ENCODE data around the gene NGEF. TPM values are rescaled to one million over a fixed set of nuclear protein-coding genes. Genes with fewer than 3 reads are reported as not detected.

NGEF gene
- total RNA-seq, 1 donor from 2014 or later = 0.16 TPM

DNA sequence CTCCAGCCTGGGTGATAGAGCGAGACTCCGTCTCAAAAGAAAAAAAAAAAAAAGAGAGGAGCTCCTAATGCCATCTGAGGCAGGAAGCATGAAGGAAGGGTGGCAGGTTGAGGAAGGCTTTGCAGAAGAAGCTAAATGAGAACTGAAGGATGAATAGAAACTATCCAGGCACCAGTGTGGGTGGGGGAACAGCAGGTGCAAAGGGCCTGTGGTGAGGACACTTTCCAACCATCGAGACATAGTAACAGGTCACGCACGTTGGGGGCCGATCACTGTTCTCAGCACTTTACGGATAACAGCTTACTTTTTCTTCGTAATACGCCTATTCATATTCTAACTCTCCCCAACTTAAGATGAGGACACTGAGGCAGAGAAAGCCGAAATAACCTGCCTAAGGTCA, 58.4 kb downstream of the NGEF start:
- Mint-ChIP-seq H3K4me1 (ENCODE audit: low read depth, unreplicated experiment) (peaks cover 1% of the 10 kb centered on the region), H3K27me3 (ENCODE audit: low read depth, unreplicated experiment) (peaks cover 37% of the 10 kb centered on the region), H3K27ac (ENCODE audit: unreplicated experiment) (no peak overlapping the region), H3K36me3 (ENCODE audit: low read depth, unreplicated experiment) (no peaks in the 10 kb centered on the region), H3K9me3 (ENCODE audit: unreplicated experiment) (peaks cover 5% of the 10 kb centered on the region), H3K4me3 (ENCODE audit: unreplicated experiment) (no peak overlapping the region)
- Histone ChIP-seq H3K9ac (ENCODE audit: low read length) (no peak overlapping the region), H2AFZ (ENCODE audit: low read depth, low read length) (no peak overlapping the region), H3K4me3 (ENCODE audit: insufficient read depth, low read depth, low read length) (no peak overlapping the region), H3K9me3 (ENCODE audit: insufficient read depth, low read depth, low read length) (no peaks in the 10 kb centered on the region), H3K4me2 (ENCODE audit: low read length) (no peak overlapping the region), H3K27ac (ENCODE audit: low read depth, low read length) (no peak overlapping the region), H3K4me1 (ENCODE audit: insufficient read depth, low read length) (no peaks in the 10 kb centered on the region), H4K20me1 (ENCODE audit: insufficient read depth, low read length) (no peaks in the 10 kb centered on the region), H3K27me3 (ENCODE audit: insufficient read depth, low read length) (peaks cover 8% of the 10 kb centered on the region), H3K36me3 (ENCODE audit: insufficient read depth, low read length) (no peaks in the 10 kb centered on the region), H3K79me2 (ENCODE audit: insufficient read depth, low read length) (no peaks in the 10 kb centered on the region)
- DNase-seq (ENCODE audit: low read depth) (no peak), FAIRE-seq (no peak)
- TF ChIP-seq EZH2 (IDR thresholded peaks at IDR 0.05; ENCODE audit: insufficient read depth, low read length) = no peak
- TF ChIP-seq, protein P1, sequence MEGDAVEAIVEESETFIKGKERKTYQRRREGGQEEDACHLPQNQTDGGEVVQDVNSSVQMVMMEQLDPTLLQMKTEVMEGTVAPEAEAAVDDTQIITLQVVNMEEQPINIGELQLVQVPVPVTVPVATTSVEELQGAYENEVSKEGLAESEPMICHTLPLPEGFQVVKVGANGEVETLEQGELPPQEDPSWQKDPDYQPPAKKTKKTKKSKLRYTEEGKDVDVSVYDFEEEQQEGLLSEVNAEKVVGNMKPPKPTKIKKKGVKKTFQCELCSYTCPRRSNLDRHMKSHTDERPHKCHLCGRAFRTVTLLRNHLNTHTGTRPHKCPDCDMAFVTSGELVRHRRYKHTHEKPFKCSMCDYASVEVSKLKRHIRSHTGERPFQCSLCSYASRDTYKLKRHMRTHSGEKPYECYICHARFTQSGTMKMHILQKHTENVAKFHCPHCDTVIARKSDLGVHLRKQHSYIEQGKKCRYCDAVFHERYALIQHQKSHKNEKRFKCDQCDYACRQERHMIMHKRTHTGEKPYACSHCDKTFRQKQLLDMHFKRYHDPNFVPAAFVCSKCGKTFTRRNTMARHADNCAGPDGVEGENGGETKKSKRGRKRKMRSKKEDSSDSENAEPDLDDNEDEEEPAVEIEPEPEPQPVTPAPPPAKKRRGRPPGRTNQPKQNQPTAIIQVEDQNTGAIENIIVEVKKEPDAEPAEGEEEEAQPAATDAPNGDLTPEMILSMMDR (IDR thresholded peaks at IDR 0.05; ENCODE audit: insufficient read depth, low read depth, low read length) = no peak

DNA sequence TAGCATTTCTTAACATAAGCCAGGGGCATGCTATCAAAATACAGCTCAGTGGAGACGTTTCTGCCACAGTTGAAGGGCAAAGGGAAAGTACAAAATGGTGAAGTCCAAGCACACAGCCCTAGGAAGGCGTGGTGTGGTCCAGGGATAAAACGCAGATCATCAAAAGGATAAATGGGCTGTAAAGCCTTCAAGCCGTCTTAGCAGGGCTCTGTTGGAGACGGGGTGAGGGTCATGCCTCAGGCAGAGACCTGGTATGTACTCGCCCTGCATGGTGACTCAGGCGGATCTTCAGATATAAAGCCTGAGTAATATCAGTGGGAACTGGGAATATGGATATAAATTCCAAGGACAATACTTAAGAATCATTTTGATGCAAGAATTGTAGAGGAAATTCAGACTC, 61.2 kb downstream of the NGEF start:
- Histone ChIP-seq H2AFZ (ENCODE audit: low read depth, low read length) (no peak overlapping the region), H3K4me1 (ENCODE audit: insufficient read depth, low read length) (no peaks in the 10 kb centered on the region), H3K27me3 (ENCODE audit: insufficient read depth, low read length) (peaks cover 8% of the 10 kb centered on the region), H3K27ac (ENCODE audit: low read depth, low read length) (no peak overlapping the region), H3K4me3 (ENCODE audit: insufficient read depth, low read depth, low read length) (no peak overlapping the region), H3K36me3 (ENCODE audit: insufficient read depth, low read length) (no peaks in the 10 kb centered on the region), H3K9me3 (ENCODE audit: insufficient read depth, low read depth, low read length) (no peaks in the 10 kb centered on the region), H3K79me2 (ENCODE audit: insufficient read depth, low read length) (no peaks in the 10 kb centered on the region), H3K4me2 (ENCODE audit: low read length) (no peak overlapping the region), H3K9ac (ENCODE audit: low read length) (no peak overlapping the region), H4K20me1 (ENCODE audit: insufficient read depth, low read length) (no peaks in the 10 kb centered on the region)
- no peak for TF ChIP-seq EZH2 (IDR thresholded peaks at IDR 0.05; ENCODE audit: insufficient read depth, low read length)
- TF ChIP-seq, protein P1 (IDR thresholded peaks at IDR 0.05; ENCODE audit: insufficient read depth, low read depth, low read length) = no peak
- H3K27ac Mint-ChIP-seq (ENCODE audit: unreplicated experiment) = no peak overlapping the region
- no peak overlapping the region for H3K4me3 Mint-ChIP-seq (ENCODE audit: unreplicated experiment)
- DNase-seq (ENCODE audit: low read depth) = peak; percentile 15
- no peak for FAIRE-seq
- H3K36me3 Mint-ChIP-seq (ENCODE audit: low read depth, unreplicated experiment) = no peaks in the 10 kb centered on the region
- H3K9me3 Mint-ChIP-seq (ENCODE audit: unreplicated experiment) = peaks cover 3% of the 10 kb centered on the region
- peaks cover 1% of the 10 kb centered on the region for H3K4me1 Mint-ChIP-seq (ENCODE audit: low read depth, unreplicated experiment)
- H3K27me3 Mint-ChIP-seq (ENCODE audit: low read depth, unreplicated experiment) = peaks cover 32% of the 10 kb centered on the region

DNA sequence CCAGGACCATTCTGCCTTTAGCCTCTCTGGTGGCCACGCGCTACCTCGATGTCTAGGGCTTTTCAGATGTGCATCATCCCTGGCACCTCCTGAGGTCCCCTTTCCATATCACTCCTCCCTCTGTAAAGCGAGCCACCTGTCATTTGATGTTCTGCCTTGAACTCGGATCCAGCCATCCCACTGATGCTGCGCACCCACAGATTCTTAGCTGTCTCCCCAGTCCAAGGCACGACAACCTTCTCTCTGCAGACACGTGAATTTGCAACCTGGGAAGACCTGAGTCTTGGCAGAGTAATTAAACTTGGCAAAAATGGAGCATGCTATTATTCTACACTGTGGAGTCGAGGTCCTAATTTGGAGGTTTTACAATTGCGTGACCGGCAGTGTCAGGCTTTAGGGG, 61.9 kb downstream of the NGEF start:
- no peaks in the 10 kb centered on the region for H4K20me1 ChIP-seq (ENCODE audit: insufficient read depth, low read length)
- H3K36me3 ChIP-seq (ENCODE audit: insufficient read depth, low read length) = no peaks in the 10 kb centered on the region
- DNase-seq (ENCODE audit: low read depth) (no peak), FAIRE-seq (no peak)
- H2AFZ ChIP-seq (ENCODE audit: low read depth, low read length) = no peak overlapping the region
- no peak overlapping the region for H3K4me3 ChIP-seq (ENCODE audit: insufficient read depth, low read depth, low read length)
- H3K4me1 ChIP-seq (ENCODE audit: insufficient read depth, low read length) = no peaks in the 10 kb centered on the region
- H3K4me3 Mint-ChIP-seq (ENCODE audit: unreplicated experiment) = no peak overlapping the region
- H3K4me2 ChIP-seq (ENCODE audit: low read length) = no peak overlapping the region
- H3K27ac ChIP-seq (ENCODE audit: low read depth, low read length) = no peak overlapping the region
- TF ChIP-seq, protein P1 (IDR thresholded peaks at IDR 0.05; ENCODE audit: insufficient read depth, low read depth, low read length) = no peak
- TF ChIP-seq EZH2 (IDR thresholded peaks at IDR 0.05; ENCODE audit: insufficient read depth, low read length) = no peak
- H3K27ac Mint-ChIP-seq (ENCODE audit: unreplicated experiment) = no peak overlapping the region
- no peak overlapping the region for H3K9ac ChIP-seq (ENCODE audit: low read length)
- no peaks in the 10 kb centered on the region for H3K36me3 Mint-ChIP-seq (ENCODE audit: low read depth, unreplicated experiment)
- H3K9me3 Mint-ChIP-seq (ENCODE audit: unreplicated experiment) = peaks cover 3% of the 10 kb centered on the region
- peaks cover 32% of the 10 kb centered on the region for H3K27me3 Mint-ChIP-seq (ENCODE audit: low read depth, unreplicated experiment)
- peaks cover 1% of the 10 kb centered on the region for H3K4me1 Mint-ChIP-seq (ENCODE audit: low read depth, unreplicated experiment)
- no peaks in the 10 kb centered on the region for H3K9me3 ChIP-seq (ENCODE audit: insufficient read depth, low read depth, low read length)
- peaks cover 8% of the 10 kb centered on the region for H3K27me3 ChIP-seq (ENCODE audit: insufficient read depth, low read length)
- H3K79me2 ChIP-seq (ENCODE audit: insufficient read depth, low read length) = no peaks in the 10 kb centered on the region
